Caco-2 (cell line): ENCODE data around the gene CEP164. TPM values are rescaled to one million over a fixed set of nuclear protein-coding genes. Genes with fewer than 3 reads are reported as not detected.
A peak's percentile ranks its signal among the peaks of the same experiment; 100 is the strongest.

Source experiments
- BruUV-seq: library from RNA; stranded (reverse); fragments of 400-500 nt; replicated peaks from 2 replicates; lab custom pipeline; 2021; lab: Mats Ljungman, UMichigan
- CTCF ChIA-PET: fragments of 300-600 bp; sonication (Branson Sonifier 250); formaldehyde crosslinking; loops from one replicate; lab custom pipeline; 2022; ENCODE audit warnings: antibody characterized with exemption; lab: Charles Lee
- POLR2A ChIA-PET: fragments of 300-600 bp; sonication (Branson Sonifier 250); formaldehyde crosslinking; loops from one replicate; lab custom pipeline; 2022; ENCODE audit warnings: antibody characterized with exemption; lab: Charles Lee
- DNase-seq, 2 experiments: peaks; one replicate each; pipeline versions ENCODE4 v3.0.0 to v3.0.0-alpha.2; 2020 to 2022
- H3K27me3 ChIP-seq: replicated peaks from 2 replicates; pipeline ENCODE4 v1.6.0; 2011; ENCODE audit warnings: low read length; ENCODE audit not compliant: control insufficient read depth, insufficient read depth
- H3K36me3 ChIP-seq: 2 replicates; pipeline ENCODE4 v1.5.1; 2011; ENCODE audit warnings: low read length; ENCODE audit not compliant: control insufficient read depth, insufficient read depth
- H3K4me1 ChIP-seq: fragments of 250-450 bp; sonication (Bioruptor Pico); 2 replicates; pipeline ENCODE4 v1.5.1; 2020; ENCODE audit warnings: mild to moderate bottlenecking
- H3K4me3 ChIP-seq: 2 replicates; pipeline ENCODE4 v1.5.1; 2011; ENCODE audit warnings: low read depth, mild to moderate bottlenecking, control low read depth, low read length
- H3K9me3 ChIP-seq: fragments of 250-450 bp; sonication (Bioruptor Pico); 2 replicates; pipeline ENCODE4 v1.5.1; 2020; ENCODE audit warnings: mild to moderate bottlenecking, moderate library complexity
- H3K27ac Mint-ChIP-seq: one replicate; pipeline ENCODE4 v1.8.0; 2022; ENCODE audit warnings: mixed read lengths; ENCODE audit not compliant: unreplicated experiment
- H3K27me3 Mint-ChIP-seq: one replicate; pipeline ENCODE4 v1.8.0; 2022; ENCODE audit warnings: mixed read lengths; ENCODE audit not compliant: insufficient read depth, unreplicated experiment
- H3K36me3 Mint-ChIP-seq: one replicate; pipeline ENCODE4 v1.8.0; 2022; ENCODE audit warnings: mild to moderate bottlenecking, mixed read lengths; ENCODE audit not compliant: insufficient read depth, unreplicated experiment
- H3K4me1 Mint-ChIP-seq: one replicate; pipeline ENCODE4 v1.8.0; 2022; ENCODE audit warnings: low read depth, mixed read lengths; ENCODE audit not compliant: unreplicated experiment
- H3K4me3 Mint-ChIP-seq: one replicate; pipeline ENCODE4 v1.8.0; 2022; ENCODE audit warnings: mild to moderate bottlenecking, moderate library complexity, mixed read lengths; ENCODE audit not compliant: unreplicated experiment
- H3K9me3 Mint-ChIP-seq: one replicate; pipeline ENCODE4 v1.8.0; 2022; ENCODE audit warnings: mixed read lengths; ENCODE audit not compliant: unreplicated experiment
- CTCF ChIP-seq, 2 experiments: fragments of 200-600 bp in 1 of 2; IDR thresholded peaks; 1 replicate in 1 of 2; 2 replicates in 1 of 2; pipeline versions ENCODE4 v1.5.1 to v1.8.0; 2011 to 2022; ENCODE audit warnings: antibody characterized with exemption in 1 of 2, control low read depth in 1 of 2, inconsistent platforms in 1 of 2, low read depth in 1 of 2, low read length in 1 of 2, mild to moderate bottlenecking in 1 of 2, moderate library complexity in 1 of 2; ENCODE audit not compliant: insufficient read depth in 1 of 2, severe bottlenecking in 1 of 2, unreplicated experiment in 1 of 2
- intact Hi-C: fragments of 100-400 bp; cut with micrococcal nuclease; formaldehyde crosslinking; loops from one replicate; pipeline ENCODE4 v1.10.0; 2022; ENCODE audit not compliant: unreplicated experiment
- total RNA-seq: library from RNA; stranded (reverse); gene quantifications from 2 replicates; pipeline ENCODE4 v1.2.3, GENCODE V29; 2022

Gene CEP164
- total RNA-seq, 1 experiment from 2014 or later: 48.9 TPM

- POLR2A ChIA-PET: no interaction called here
- Mint-ChIP-seq H3K4me1 (no peaks in the 10 kb centered on the region), H3K27me3 (no peaks in the 10 kb centered on the region), H3K27ac (no peak overlapping the region), H3K36me3 (no peaks in the 10 kb centered on the region), H3K9me3 (no peaks in the 10 kb centered on the region), H3K4me3 (no peak overlapping the region)
- BruUV-seq: no TSS peak
- intact Hi-C loops: no loop called here
- no peak for TF ChIP-seq CTCF (IDR thresholded peaks at IDR 0.05; ENCODE audit: insufficient read depth in 1 of 2, low read depth in 1 of 2, low read length in 1 of 2, severe bottlenecking in 1 of 2, unreplicated experiment in 1 of 2)
- Histone ChIP-seq H3K27me3 (no peaks in the 10 kb centered on the region), H3K36me3 (peaks cover 2% of the 10 kb centered on the region; the same call in 1 of the 2 replicates), H3K9me3 (no peaks in the 10 kb centered on the region), H3K4me3 (no peak overlapping the region), H3K4me1 (no peaks in the 10 kb centered on the region)
- DNase-seq: peak in 1 of 2 experiments; percentile 30
- CTCF ChIA-PET: no interaction called here
Measured at GRCh38 chr11:117380676-117381075, 53.0 kb downstream of the CEP164 start.

GRCh38 chr11:117381481-117382387 lies 54.1 kb downstream of the CEP164 start:
- no peak for TF ChIP-seq CTCF (IDR thresholded peaks at IDR 0.05; ENCODE audit: insufficient read depth in 1 of 2, low read depth in 1 of 2, low read length in 1 of 2, severe bottlenecking in 1 of 2, unreplicated experiment in 1 of 2)
- Histone ChIP-seq H3K4me1 (no peaks in the 10 kb centered on the region), H3K9me3 (no peaks in the 10 kb centered on the region), H3K27me3 (no peaks in the 10 kb centered on the region), H3K36me3 (peaks cover 2% of the 10 kb centered on the region; the same call in 1 of the 2 replicates), H3K4me3 (no peak overlapping the region)
- Mint-ChIP-seq H3K4me3 (no peak overlapping the region), H3K27ac (no peak overlapping the region), H3K27me3 (no peaks in the 10 kb centered on the region), H3K9me3 (no peaks in the 10 kb centered on the region), H3K36me3 (no peaks in the 10 kb centered on the region), H3K4me1 (no peaks in the 10 kb centered on the region)
- peak in 1 of 2 experiments; percentile 26 for DNase-seq
- ChIA-PET CTCF (no interaction called here), POLR2A (no interaction called here)
- no TSS peak for BruUV-seq
- intact Hi-C loops: no loop called here

- H3K27ac Mint-ChIP-seq: no peak overlapping the region
- BruUV-seq: no TSS peak
- H3K4me3 ChIP-seq: no peak overlapping the region
- no peak for TF ChIP-seq CTCF (IDR thresholded peaks at IDR 0.05; ENCODE audit: insufficient read depth in 1 of 2, low read depth in 1 of 2, low read length in 1 of 2, severe bottlenecking in 1 of 2, unreplicated experiment in 1 of 2)
- ChIA-PET CTCF (no interaction called here), POLR2A (no interaction called here)
- H3K4me1 ChIP-seq: no peaks in the 10 kb centered on the region
- no peaks in the 10 kb centered on the region for H3K9me3 ChIP-seq
- H3K36me3 ChIP-seq: peaks cover 2% of the 10 kb centered on the region; the same call in 1 of the 2 replicates
- DNase-seq: no peak
- H3K27me3 ChIP-seq: no peaks in the 10 kb centered on the region
- no peaks in the 10 kb centered on the region for H3K36me3 Mint-ChIP-seq
- no peak overlapping the region for H3K4me3 Mint-ChIP-seq
- no peaks in the 10 kb centered on the region for H3K27me3 Mint-ChIP-seq
- H3K4me1 Mint-ChIP-seq: no peaks in the 10 kb centered on the region
- intact Hi-C loops: no loop called here
- H3K9me3 Mint-ChIP-seq: no peaks in the 10 kb centered on the region
Measured at GRCh38 chr11:117382746-117383145, 55.1 kb downstream of the CEP164 start.
